Astrocyte of the spinal cord (primary cell): ENCODE data around the gene PTPA.

Experiments used
- DNase-seq: peaks from one replicate; pipeline ENCODE4 v3.0.0; 2011; ENCODE audit warnings: low read depth, low spot score
- H3K4me3 ChIP-seq: 2 replicates; pipeline ENCODE4 v1.5.1; 2011; ENCODE audit warnings: low read depth, mild to moderate bottlenecking, low read length, moderate library complexity
- CTCF ChIP-seq: IDR thresholded peaks from 2 replicates; pipeline ENCODE4 v1.5.1; 2012; ENCODE audit warnings: low read depth, mild to moderate bottlenecking, low read length, inconsistent platforms
- in situ Hi-C: cut with HindIII; loops from 2 replicates; pipeline ENCODE4 v1.10.0; 2017; ENCODE audit warnings: low sequenced_read_pairs

PTPA gene

DNA sequence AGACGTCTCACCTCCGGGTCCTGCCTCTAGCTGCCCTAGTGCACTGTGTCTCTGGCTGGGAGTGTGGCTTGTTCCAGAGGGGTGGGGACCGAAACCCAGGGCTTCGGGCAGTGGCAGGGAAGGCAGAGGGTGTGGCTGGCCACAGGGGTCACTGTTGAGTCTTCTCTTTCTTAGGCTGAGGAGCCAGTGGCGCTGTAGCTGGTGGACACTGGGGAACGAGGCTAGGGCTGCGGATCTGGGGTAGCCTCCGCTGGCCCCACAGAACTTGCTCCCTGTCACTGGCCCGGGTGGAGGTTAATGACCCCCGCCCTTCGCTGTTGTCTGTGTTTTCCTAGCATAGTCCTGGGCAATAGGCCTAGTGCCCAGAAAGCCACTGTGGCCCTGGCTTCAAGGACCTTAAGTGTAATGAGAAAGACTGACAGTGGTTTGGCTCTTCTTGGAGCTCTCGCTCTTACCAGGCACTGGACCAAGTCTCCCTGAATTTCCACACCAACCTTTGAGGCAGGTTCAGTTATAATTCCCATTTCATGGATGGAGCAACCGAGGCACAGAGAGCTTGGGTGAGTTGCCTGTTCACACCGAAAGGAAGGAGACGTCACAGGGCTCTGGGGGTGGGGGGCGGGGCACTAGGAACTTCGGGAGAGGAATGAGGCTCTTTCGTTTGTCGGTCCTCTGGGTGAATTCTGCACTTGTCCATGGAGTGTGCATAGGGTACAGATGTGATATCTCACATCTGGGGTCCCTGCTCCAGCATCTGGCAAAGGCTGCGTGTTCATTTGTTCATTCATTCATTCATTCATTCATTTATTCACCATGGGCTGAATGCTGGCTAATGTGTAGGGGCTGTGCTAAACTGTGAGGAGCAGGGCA, 71.6 kb downstream of the PTPA start:
- no peak overlapping the region for H3K4me3 ChIP-seq
- in situ Hi-C loops: no loop called here
- DNase-seq: no peak
- TF ChIP-seq CTCF: peak; percentile 55

DNA sequence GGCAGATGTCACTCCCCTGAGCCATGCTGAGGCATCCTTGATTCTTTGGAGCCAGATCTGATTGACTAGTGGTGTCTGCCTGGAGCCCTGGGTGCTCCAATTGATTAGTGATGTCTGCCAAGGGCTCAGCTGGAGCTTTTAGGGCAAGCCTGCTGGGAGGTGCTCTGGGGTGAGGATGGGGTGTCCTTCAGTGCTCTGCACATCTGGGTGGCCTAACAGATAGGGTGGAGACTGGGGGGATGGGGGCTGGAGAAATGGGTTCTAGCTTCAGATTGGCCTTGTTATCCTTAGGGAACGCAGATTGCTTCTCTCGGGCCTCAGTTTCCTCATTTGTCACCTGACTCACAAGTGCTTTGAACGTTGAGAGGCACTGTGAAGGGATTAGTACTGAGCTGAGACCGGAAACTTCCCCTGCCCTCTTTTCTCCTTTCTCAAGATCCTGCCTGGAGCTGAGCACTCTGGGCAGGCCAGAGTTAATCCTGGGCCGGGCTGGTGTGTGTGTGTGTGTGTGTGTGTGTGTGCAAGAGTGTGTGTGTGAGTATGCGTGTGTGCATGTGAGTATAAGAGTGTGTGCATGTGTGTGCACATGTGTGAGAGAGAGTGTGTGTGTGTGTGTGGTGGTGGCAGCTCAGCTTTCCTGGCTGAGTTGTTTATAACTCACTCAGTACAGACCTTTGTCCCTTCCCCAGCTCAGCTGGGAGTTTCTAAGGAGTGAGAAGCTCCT, 72.4 kb downstream of the PTPA start:
- in situ Hi-C loops: no loop called here
- TF ChIP-seq CTCF: no peak
- no peak for DNase-seq
- no peak overlapping the region for H3K4me3 ChIP-seq

DNA sequence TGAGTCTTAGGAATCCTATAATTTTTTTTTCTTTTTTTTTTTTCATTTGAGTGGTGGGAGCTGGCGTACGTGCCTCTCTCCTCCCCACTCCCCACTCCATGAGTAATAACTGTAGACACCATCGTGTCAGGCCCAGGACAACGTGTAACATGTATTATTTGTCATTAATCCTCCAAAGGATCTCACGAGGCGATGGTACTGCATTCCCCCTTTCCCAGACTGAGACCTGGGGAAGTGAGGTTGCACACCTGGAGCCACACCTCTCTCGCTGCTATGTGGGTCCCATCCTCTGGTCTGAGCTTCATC, 73.0 kb downstream of the PTPA start:
- DNase-seq: no peak
- in situ Hi-C loops: no loop called here
- no peak overlapping the region for H3K4me3 ChIP-seq
- TF ChIP-seq CTCF: no peak

DNA sequence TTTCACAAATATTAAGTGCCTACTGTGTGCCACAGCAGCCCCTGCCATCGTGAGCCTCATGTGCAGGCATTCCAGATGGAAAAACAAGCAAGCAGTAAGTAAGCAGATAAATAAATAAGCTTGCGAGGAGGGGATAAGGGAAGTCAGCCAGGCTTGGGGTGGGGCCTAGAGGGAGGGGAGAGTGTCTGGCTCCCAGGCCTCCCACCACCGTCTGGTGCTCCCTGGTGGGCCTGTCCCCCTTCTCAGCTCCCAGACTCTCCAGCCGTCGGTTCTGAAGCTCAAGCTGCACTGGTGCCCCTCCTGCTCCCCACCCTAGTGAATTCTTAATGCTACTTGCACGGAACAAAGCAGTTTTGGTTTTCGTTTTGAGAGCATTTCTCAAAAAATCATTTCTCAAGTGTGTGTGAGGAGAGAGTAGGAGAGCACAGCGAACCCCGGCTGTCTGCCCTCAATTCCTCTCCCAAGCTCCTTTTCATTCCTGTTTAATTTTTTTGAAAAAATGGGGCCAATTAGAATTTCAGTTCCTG, 73.4 kb downstream of the PTPA start:
- TF ChIP-seq CTCF: no peak
- no peak for DNase-seq
- in situ Hi-C loops: no loop called here
- H3K4me3 ChIP-seq: no peak overlapping the region

GRCh38 chr9:129185402-129185801, 74.2 kb downstream of the PTPA start:
- no peak overlapping the region for H3K4me3 ChIP-seq
- DNase-seq: no peak
- no peak for TF ChIP-seq CTCF
- in situ Hi-C loops: no loop called here

GRCh38 chr9:129185991-129186390, 74.8 kb downstream of the PTPA start:
- no peak overlapping the region for H3K4me3 ChIP-seq
- in situ Hi-C loops: no loop called here
- no peak for DNase-seq
- TF ChIP-seq CTCF: no peak
